SK-N-MC (cell line): ENCODE data around the gene BORCS8.

Experiments used
- EZH2 ChIP-seq: fragments of 200-600 bp; sonication (generic); IDR thresholded peaks from one replicate; pipeline ENCODE4 v1.6.1; 2017; ENCODE audit warnings: antibody characterized with exemption
- FOXP2 ChIP-seq: optimal IDR thresholded peaks from 2 replicates; pipeline ENCODE3; 2011; ENCODE audit warnings: mild to moderate bottlenecking, moderate library complexity; ENCODE audit not compliant: insufficient read depth; ENCODE audit errors: extremely low read length, control extremely low read depth
- POLR2AphosphoS5 ChIP-seq: IDR thresholded peaks from 2 replicates; pipeline ENCODE4 v1.6.1; 2012; ENCODE audit warnings: mild to moderate bottlenecking, low read depth, low read length, borderline replicate concordance

- TF ChIP-seq POLR2AphosphoS5 (no peak), EZH2 (no peak), FOXP2 (no peak)
Observed at GRCh38 chr19:19181488-19181998, 10.4 kb downstream of the BORCS8 start.
